ENCODE data around the gene FAM81B. TPM values are rescaled to one million over a fixed set of nuclear protein-coding genes. Genes with fewer than 3 reads are reported as not detected.
"Not testable (repeated sequence)": the region's sequence is repeated elsewhere in the genome, so short reads cannot be mapped to it uniquely, and the experiment has no call there.

Gene FAM81B
- total RNA-seq, 2 experiments from 2014 or later, result not detected

DNA sequence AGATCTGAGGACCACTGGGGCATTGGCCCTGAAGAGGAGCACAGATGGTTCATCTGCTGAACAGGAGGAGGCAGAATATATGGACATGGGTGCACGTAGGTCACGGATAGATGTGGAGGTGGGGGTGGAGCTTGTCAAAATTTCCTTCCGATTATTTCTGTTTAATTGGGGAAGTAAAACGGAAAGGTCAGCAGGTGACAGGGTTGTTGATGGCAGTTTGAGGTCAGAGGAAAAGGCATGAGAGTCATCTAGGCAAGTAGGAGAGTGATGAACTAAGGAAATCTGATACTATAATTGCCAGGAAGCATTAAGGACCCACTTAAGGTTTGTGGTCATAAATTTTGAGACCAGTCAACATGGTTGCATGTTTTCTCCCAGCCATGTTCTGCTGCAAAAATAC lies 8.4 kb upstream of the FAM81B start:
- BruUV-seq (replicated peaks), result no TSS peak
- ChIA-PET POLR2A (no interaction called here), CTCF (ENCODE audit: unreplicated experiment) (no interaction called here)
- no peak overlapping the region for H3K4me2 ChIP-seq (ENCODE audit: low read length)
- H3K4me3 ChIP-seq (ENCODE audit: low read depth, low read length, poor library complexity, severe bottlenecking), result no peak overlapping the region
- H3K4me1 ChIP-seq (ENCODE audit: insufficient read depth, low read length, poor library complexity, severe bottlenecking), result no peaks in the 10 kb centered on the region
- H3K9me3 ChIP-seq (ENCODE audit: low read length), result no peaks in the 10 kb centered on the region
- no peak overlapping the region for H3K27ac ChIP-seq (ENCODE audit: low read depth, low read length, poor library complexity, severe bottlenecking)
- H3K79me2 ChIP-seq (ENCODE audit: insufficient read depth, low read depth, low read length), result no peaks in the 10 kb centered on the region
- no peak for TF ChIP-seq EZH2phosphoT487 (IDR thresholded peaks at IDR 0.05; ENCODE audit: borderline replicate concordance, low read depth, low read length)
- TF ChIP-seq, protein P1, sequence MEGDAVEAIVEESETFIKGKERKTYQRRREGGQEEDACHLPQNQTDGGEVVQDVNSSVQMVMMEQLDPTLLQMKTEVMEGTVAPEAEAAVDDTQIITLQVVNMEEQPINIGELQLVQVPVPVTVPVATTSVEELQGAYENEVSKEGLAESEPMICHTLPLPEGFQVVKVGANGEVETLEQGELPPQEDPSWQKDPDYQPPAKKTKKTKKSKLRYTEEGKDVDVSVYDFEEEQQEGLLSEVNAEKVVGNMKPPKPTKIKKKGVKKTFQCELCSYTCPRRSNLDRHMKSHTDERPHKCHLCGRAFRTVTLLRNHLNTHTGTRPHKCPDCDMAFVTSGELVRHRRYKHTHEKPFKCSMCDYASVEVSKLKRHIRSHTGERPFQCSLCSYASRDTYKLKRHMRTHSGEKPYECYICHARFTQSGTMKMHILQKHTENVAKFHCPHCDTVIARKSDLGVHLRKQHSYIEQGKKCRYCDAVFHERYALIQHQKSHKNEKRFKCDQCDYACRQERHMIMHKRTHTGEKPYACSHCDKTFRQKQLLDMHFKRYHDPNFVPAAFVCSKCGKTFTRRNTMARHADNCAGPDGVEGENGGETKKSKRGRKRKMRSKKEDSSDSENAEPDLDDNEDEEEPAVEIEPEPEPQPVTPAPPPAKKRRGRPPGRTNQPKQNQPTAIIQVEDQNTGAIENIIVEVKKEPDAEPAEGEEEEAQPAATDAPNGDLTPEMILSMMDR (conservative IDR thresholded peaks at IDR 0.05; ENCODE audit: low read length), result no peak
- no peaks in the 10 kb centered on the region for H3K36me3 ChIP-seq (ENCODE audit: insufficient read depth, low read length)
- H3K9me2 ChIP-seq (ENCODE audit: insufficient read depth, low read length), result 0 out of 2 replicates have a peak, but pooled peaks cover 4% of the 10 kb centered on the region
- no peak for DNase-seq (ENCODE audit: low spot score)
- H2AFZ ChIP-seq (ENCODE audit: low read length), result no peak overlapping the region
- H4K20me1 ChIP-seq (ENCODE audit: insufficient read depth, low read length), result no peaks in the 10 kb centered on the region
- intact Hi-C loops (cut with micrococcal nuclease; ENCODE audit: unreplicated experiment), result no loop called here

DNA sequence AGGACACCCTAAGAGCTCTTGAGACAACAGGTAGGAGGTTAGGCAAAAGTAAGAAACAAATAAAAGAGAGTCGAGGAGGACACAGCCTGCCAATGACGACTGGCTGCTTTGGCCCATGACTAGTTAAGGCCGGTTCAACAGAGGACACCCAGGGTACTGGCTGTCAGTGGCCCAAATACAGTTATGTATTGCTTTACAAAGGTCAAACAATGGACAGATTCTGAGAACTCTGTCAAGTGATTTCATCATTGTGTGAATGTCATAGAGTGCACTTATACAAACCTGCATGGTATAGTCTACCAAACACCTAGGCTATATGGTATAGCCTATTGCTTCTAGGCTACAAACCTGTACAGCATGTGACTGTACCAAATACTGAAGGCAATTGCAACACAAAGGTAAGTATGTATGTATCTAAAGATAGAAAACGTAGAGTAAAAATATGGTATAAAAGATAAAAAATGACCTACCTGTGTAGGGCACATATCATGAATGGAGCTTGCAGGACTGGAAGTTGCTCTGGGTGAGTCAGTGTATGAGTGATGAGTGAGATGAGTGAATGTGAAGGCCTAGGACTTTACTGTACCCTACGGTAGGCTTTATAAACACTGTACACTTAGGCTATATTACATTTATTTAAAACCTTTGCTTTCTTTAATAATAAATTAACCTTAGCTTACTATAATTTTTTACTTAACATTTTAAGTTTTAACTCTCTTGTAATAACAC lies 6.5 kb upstream of the FAM81B start:
- Histone ChIP-seq H4K20me1 (ENCODE audit: insufficient read depth, low read length) (no peaks in the 10 kb centered on the region), H3K27ac (ENCODE audit: low read depth, low read length, poor library complexity, severe bottlenecking) (no peak overlapping the region), H3K4me1 (ENCODE audit: insufficient read depth, low read length, poor library complexity, severe bottlenecking) (no peaks in the 10 kb centered on the region), H3K4me3 (ENCODE audit: low read depth, low read length, poor library complexity, severe bottlenecking) (no peak overlapping the region), H3K36me3 (ENCODE audit: insufficient read depth, low read length) (no peaks in the 10 kb centered on the region), H3K9me3 (ENCODE audit: low read length) (no peaks in the 10 kb centered on the region), H3K79me2 (ENCODE audit: insufficient read depth, low read depth, low read length) (no peaks in the 10 kb centered on the region), H3K4me2 (ENCODE audit: low read length) (no peak overlapping the region), H3K9me2 (ENCODE audit: insufficient read depth, low read length) (no peaks in the 10 kb centered on the region), H2AFZ (ENCODE audit: low read length) (no peak overlapping the region)
- TF ChIP-seq, protein P1 (conservative IDR thresholded peaks at IDR 0.05; ENCODE audit: low read length), result no peak
- no peak for TF ChIP-seq EZH2phosphoT487 (IDR thresholded peaks at IDR 0.05; ENCODE audit: borderline replicate concordance, low read depth, low read length)
- no TSS peak for BruUV-seq (replicated peaks)
- intact Hi-C loops (cut with micrococcal nuclease; ENCODE audit: unreplicated experiment), result no loop called here
- DNase-seq (ENCODE audit: low spot score), result no peak
- CTCF ChIA-PET (ENCODE audit: unreplicated experiment), result no interaction called here
- POLR2A ChIA-PET, result no interaction called here

DNA sequence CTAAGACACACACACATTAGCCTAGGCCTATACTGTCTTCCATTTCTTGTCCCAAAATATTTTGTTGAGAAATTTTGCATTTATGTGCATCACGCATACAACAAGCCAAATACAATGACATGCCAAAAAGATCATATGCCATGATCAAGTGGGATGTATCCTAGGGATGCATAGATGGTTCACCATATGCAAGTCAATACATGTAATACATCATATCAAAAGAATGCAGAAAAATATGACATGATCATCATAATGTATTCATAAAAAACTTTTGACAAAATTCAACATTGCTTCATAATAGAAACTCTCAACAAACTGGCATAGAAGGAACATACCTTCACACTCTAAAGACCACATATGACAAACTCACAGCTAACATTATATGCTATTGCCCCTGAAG lies 5.8 kb upstream of the FAM81B start:
- H4K20me1 ChIP-seq (ENCODE audit: insufficient read depth, low read length), result no peaks in the 10 kb centered on the region
- H3K27ac ChIP-seq (ENCODE audit: low read depth, low read length, poor library complexity, severe bottlenecking), result no peak overlapping the region
- POLR2A ChIA-PET, result no interaction called here
- no TSS peak for BruUV-seq (replicated peaks)
- no peak overlapping the region for H3K4me3 ChIP-seq (ENCODE audit: low read depth, low read length, poor library complexity, severe bottlenecking)
- no peaks in the 10 kb centered on the region for H3K36me3 ChIP-seq (ENCODE audit: insufficient read depth, low read length)
- no peaks in the 10 kb centered on the region for H3K79me2 ChIP-seq (ENCODE audit: insufficient read depth, low read depth, low read length)
- intact Hi-C loops (cut with micrococcal nuclease; ENCODE audit: unreplicated experiment), result no loop called here
- no peaks in the 10 kb centered on the region for H3K4me1 ChIP-seq (ENCODE audit: insufficient read depth, low read length, poor library complexity, severe bottlenecking)
- H3K9me3 ChIP-seq (ENCODE audit: low read length), result no peaks in the 10 kb centered on the region
- CTCF ChIA-PET (ENCODE audit: unreplicated experiment), result no interaction called here
- no peak overlapping the region for H2AFZ ChIP-seq (ENCODE audit: low read length)
- no peak overlapping the region for H3K4me2 ChIP-seq (ENCODE audit: low read length)
- H3K9me2 ChIP-seq (ENCODE audit: insufficient read depth, low read length), result no peaks in the 10 kb centered on the region
- no peak for DNase-seq (ENCODE audit: low spot score)
- TF ChIP-seq, protein P1 (conservative IDR thresholded peaks at IDR 0.05; ENCODE audit: low read length), result no peak
- no peak for TF ChIP-seq EZH2phosphoT487 (IDR thresholded peaks at IDR 0.05; ENCODE audit: borderline replicate concordance, low read depth, low read length)

DNA sequence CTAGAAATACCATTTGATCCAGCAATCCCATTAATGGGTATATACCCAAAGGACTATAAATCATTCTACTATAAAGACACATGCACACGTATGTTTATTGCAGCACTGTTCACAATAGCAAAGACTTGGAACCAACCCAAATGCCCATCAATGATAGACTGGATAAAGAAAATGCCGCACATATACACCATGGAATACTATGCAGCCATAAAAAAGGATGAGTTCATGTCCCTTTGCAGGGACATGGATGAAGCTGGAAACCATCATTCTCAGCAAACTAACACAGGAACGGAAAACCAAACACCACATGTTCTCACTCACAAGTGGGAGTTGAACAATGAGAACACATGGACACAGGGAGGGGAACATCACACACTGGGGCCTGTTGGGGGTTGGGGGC lies 799 bp downstream of the FAM81B start:
- BruUV-seq (replicated peaks); H3K4me2 ChIP-seq (ENCODE audit: low read length); H2AFZ ChIP-seq (ENCODE audit: low read length); H3K4me1 ChIP-seq (ENCODE audit: insufficient read depth, low read length, poor library complexity, severe bottlenecking); H3K9me2 ChIP-seq (ENCODE audit: insufficient read depth, low read length); DNase-seq (ENCODE audit: low spot score); H4K20me1 ChIP-seq (ENCODE audit: insufficient read depth, low read length); H3K4me3 ChIP-seq (ENCODE audit: low read depth, low read length, poor library complexity, severe bottlenecking); intact Hi-C loops (cut with micrococcal nuclease; ENCODE audit: unreplicated experiment); H3K9me3 ChIP-seq (ENCODE audit: low read length); CTCF ChIA-PET (ENCODE audit: unreplicated experiment); H3K79me2 ChIP-seq (ENCODE audit: insufficient read depth, low read depth, low read length); H3K27ac ChIP-seq (ENCODE audit: low read depth, low read length, poor library complexity, severe bottlenecking); H3K36me3 ChIP-seq (ENCODE audit: insufficient read depth, low read length); POLR2A ChIA-PET: not testable (repeated sequence)

All from OCI-LY7 (cell line).